ENCODE measurements around the gene ING1. TPM values are rescaled to one million over a fixed set of nuclear protein-coding genes. Genes with fewer than 3 reads are reported as not detected.

Gene ING1
- 26.8 and 29.6 TPM in 2 replicates for total RNA-seq
- long read RNA-seq, full-length matches to known transcripts = 16 of 26 reads
- long read RNA-seq, partial matches to known transcripts = 0 of 26 reads
- long read RNA-seq, other reads (novel, unspliced or antisense) = 10 of 26 reads

- TF ChIP-seq CTCF (conservative IDR thresholded peaks at IDR 0.05) = no peak
- no peak for DNase-seq (ENCODE audit: low read depth, low spot score)
- no peaks in the 10 kb centered on the region for H3K9me3 Mint-ChIP-seq
- peaks cover 10% of the 10 kb centered on the region for H3K27me3 Mint-ChIP-seq (ENCODE audit: low read depth)
- H3K4me3 Mint-ChIP-seq = peak within 1 kb of the TSS; percentile 100
- H3K36me3 Mint-ChIP-seq (ENCODE audit: low read depth) = peaks cover 6% of the 10 kb centered on the region
- peak within 1 kb of the TSS; percentile 100 for H3K27ac Mint-ChIP-seq (ENCODE audit: unreplicated experiment)
- peaks cover 40% of the 10 kb centered on the region for H3K4me1 Mint-ChIP-seq
Observed at GRCh38 chr13:110713642-110713952, at the start of gene ING1. ING1 (plus strand) TSS chr13:110713700; CDS start chr13:110714150, 450 bp downstream.

GRCh38 chr13:110664041-110664440, 49.5 kb upstream of the ING1 start:
- H3K4me1 Mint-ChIP-seq = no peaks in the 10 kb centered on the region
- H3K4me3 Mint-ChIP-seq = no peak overlapping the region
- H3K9me3 Mint-ChIP-seq = peaks cover 15% of the 10 kb centered on the region
- TF ChIP-seq CTCF (conservative IDR thresholded peaks at IDR 0.05) = no peak
- H3K36me3 Mint-ChIP-seq (ENCODE audit: low read depth) = peaks cover 63% of the 10 kb centered on the region
- no peak for DNase-seq (ENCODE audit: low read depth, low spot score)
- H3K27me3 Mint-ChIP-seq (ENCODE audit: low read depth) = no peaks in the 10 kb centered on the region
- no peak overlapping the region for H3K27ac Mint-ChIP-seq (ENCODE audit: unreplicated experiment)

GRCh38 chr13:110664673-110665072, 48.8 kb upstream of the ING1 start:
- no peak for TF ChIP-seq CTCF (conservative IDR thresholded peaks at IDR 0.05)

GRCh38 chr13:110665491-110666254, 47.8 kb upstream of the ING1 start:
- no peak for DNase-seq (ENCODE audit: low read depth, low spot score)
- no peak for TF ChIP-seq CTCF (conservative IDR thresholded peaks at IDR 0.05)
- peak overlapping the region; percentile 50 for H3K27ac Mint-ChIP-seq (ENCODE audit: unreplicated experiment)
- no peaks in the 10 kb centered on the region for H3K4me1 Mint-ChIP-seq
- H3K27me3 Mint-ChIP-seq (ENCODE audit: low read depth) = no peaks in the 10 kb centered on the region
- H3K4me3 Mint-ChIP-seq = no peak overlapping the region
- peaks cover 63% of the 10 kb centered on the region for H3K36me3 Mint-ChIP-seq (ENCODE audit: low read depth)
- H3K9me3 Mint-ChIP-seq = peaks cover 4% of the 10 kb centered on the region

More at GRCh38 chr13:110664673-110665072, 48.8 kb upstream of the ING1 start:
- no peaks in the 10 kb centered on the region for H3K4me1 Mint-ChIP-seq
- no peaks in the 10 kb centered on the region for H3K27me3 Mint-ChIP-seq (ENCODE audit: low read depth)
- peaks cover 61% of the 10 kb centered on the region for H3K36me3 Mint-ChIP-seq (ENCODE audit: low read depth)
- DNase-seq (ENCODE audit: low read depth, low spot score) = no peak
- H3K4me3 Mint-ChIP-seq = no peak overlapping the region
- no peak overlapping the region for H3K27ac Mint-ChIP-seq (ENCODE audit: unreplicated experiment)
- H3K9me3 Mint-ChIP-seq = peaks cover 10% of the 10 kb centered on the region

- no peak for DNase-seq (ENCODE audit: low read depth, low spot score)
- Mint-ChIP-seq H3K9me3 (peaks cover 4% of the 10 kb centered on the region), H3K27me3 (ENCODE audit: low read depth) (no peaks in the 10 kb centered on the region), H3K4me3 (no peak overlapping the region), H3K36me3 (ENCODE audit: low read depth) (peaks cover 64% of the 10 kb centered on the region), H3K4me1 (no peaks in the 10 kb centered on the region), H3K27ac (ENCODE audit: unreplicated experiment) (no peak overlapping the region)
- TF ChIP-seq CTCF (conservative IDR thresholded peaks at IDR 0.05) = no peak
Observed at GRCh38 chr13:110666255-110666533, 47.3 kb upstream of the ING1 start.
